ENCODE data around the gene MISFA. TPM values are rescaled to one million over a fixed set of nuclear protein-coding genes. Genes with fewer than 3 reads are reported as not detected.

The MISFA gene
- polyA plus RNA-seq, 1 donor (not counting 4 experiments of a cell fraction or from before 2014, with no cell fraction given): 0.63 TPM

- Histone ChIP-seq H3K9me1 (ENCODE audit: control insufficient read depth, extremely low read depth, insufficient read depth, low read length) (no peaks in the 10 kb centered on the region), H3K9ac (ENCODE audit: control insufficient read depth, extremely low read depth, insufficient read depth, low read length) (no peak overlapping the region), H4K20me1 (ENCODE audit: control insufficient read depth, extremely low read depth, insufficient read depth, low read length) (no peaks in the 10 kb centered on the region), H3K4me2 (ENCODE audit: control insufficient read depth, extremely low read depth, insufficient read depth, low read depth, low read length) (no peak overlapping the region), H3K79me2 (ENCODE audit: control insufficient read depth, insufficient read depth, low read length) (no peaks in the 10 kb centered on the region), H3K4me1 (ENCODE audit: control insufficient read depth, extremely low read depth, insufficient read depth, low read length) (no peaks in the 10 kb centered on the region), H3K27ac (ENCODE audit: control insufficient read depth, insufficient read depth, low read length) (no peak overlapping the region), H2AFZ (ENCODE audit: control insufficient read depth, low read length) (peak overlapping the region; percentile 53), H3K36me3 (ENCODE audit: control insufficient read depth in 2 of 2, extremely low read depth in 1 of 2, insufficient read depth in 2 of 2, low read length in 2 of 2) (no peaks in the 10 kb centered on the region), H3K9me3 (ENCODE audit: control insufficient read depth, low read depth, low read length) (no peaks in the 10 kb centered on the region), H3K27me3 (ENCODE audit: control insufficient read depth, extremely low read depth, insufficient read depth, low read length) (peaks cover 2% of the 10 kb centered on the region), H3K4me3 (ENCODE audit: control insufficient read depth in 2 of 3, extremely low read depth in 1 of 3, insufficient read depth in 2 of 3, low read depth in 1 of 3, low read length in 3 of 3) (no peak overlapping the region)
- FAIRE-seq: no peak
- no peak for DNase-seq (ENCODE audit: low read depth, low spot score)
- TF ChIP-seq CTCF (optimal IDR thresholded peaks at IDR 0.05 in 1 of 3, IDR thresholded peaks at IDR 0.05 in 1 of 3, conservative IDR thresholded peaks at IDR 0.05 in 1 of 3; ENCODE audit: extremely low read depth in 1 of 3, insufficient read depth in 2 of 3, low read length in 3 of 3) (peak; percentile 66 to 78 (median 71)), EZH2 (IDR thresholded peaks at IDR 0.05; ENCODE audit: low read length) (no peak)
- dilution Hi-C loops (cut with MboI; ENCODE audit: extremely low pct_ligation_motif_present, low sequenced_read_pairs): no loop called here
Observed at GRCh38 chr11:18650859-18651557, 51.4 kb downstream of the MISFA start.

Other genes starting within 250 kb of the MISFA start
- gene LDHA, start 205.2 kb upstream of the MISFA start, polyA plus RNA-seq: 1,969 to 3,668 TPM (median 2,339 TPM) in 3 replicates
- 0.10 TPM in 1 of 3 replicates, not detected in the others for gene LDHC, start 187.5 kb upstream of the MISFA start, polyA plus RNA-seq
- not detected in 3 replicates for gene LDHAL6A, start 143.9 kb upstream of the MISFA start, polyA plus RNA-seq
- gene TSG101, start 72.8 kb upstream of the MISFA start, polyA plus RNA-seq: 113 to 148 TPM (median 130 TPM) in 3 replicates
- 25.8 to 34.2 TPM (median 27.9 TPM) in 3 replicates for gene UEVLD, start 11.1 kb upstream of the MISFA start, polyA plus RNA-seq
- gene SPTY2D1, start 34.6 kb downstream of the MISFA start, polyA plus RNA-seq: 14.3 to 17.9 TPM (median 15.6 TPM) in 3 replicates
- gene TMEM86A, start 99.0 kb downstream of the MISFA start, polyA plus RNA-seq: 2.5 to 10.5 TPM (median 2.5 TPM) in 3 replicates
- 0.01 to 0.05 TPM (median 0.03 TPM) in 3 replicates for gene IGSF22, start 126.4 kb downstream of the MISFA start, polyA plus RNA-seq
- gene PTPN5, start 192.0 kb downstream of the MISFA start, polyA plus RNA-seq: not detected in 3 replicates